Breast epithelium (tissue), 4 donors: Measurements from ENCODE around the gene GALNT2. TPM values are rescaled to one million over a fixed set of nuclear protein-coding genes. Genes with fewer than 3 reads are reported as not detected.

Source experiments
- DNase-seq, 2 donors: peaks; one replicate each; pipeline ENCODE4 v3.0.0-alpha.2; 2019; ENCODE audit warnings: low spot score in 2 of 2
- H3K27ac ChIP-seq, 2 donors: fragments of 200-600 bp; sonication (generic) in 1 of 2; one replicate each; pipeline ENCODE4 v1.5.1; 2016 to 2019; ENCODE audit warnings: mild to moderate bottlenecking in 1 of 2
- H3K27me3 ChIP-seq, 2 donors: fragments of 200-600 bp; sonication (generic) in 1 of 2; one replicate each; pipeline versions ENCODE4 v1.5.1 to v1.6.0; 2017 to 2019; ENCODE audit warnings: control low read depth in 1 of 2, mild to moderate bottlenecking in 1 of 2
- H3K36me3 ChIP-seq: fragments of 200-600 bp; one replicate; pipeline ENCODE4 v1.5.1; 2019
- H3K4me1 ChIP-seq, 2 donors: fragments of 200-600 bp; sonication (generic); one replicate each; pipeline ENCODE4 v1.5.1; 2016 to 2019; ENCODE audit warnings: control low read depth in 1 of 2
- H3K4me3 ChIP-seq, 3 donors: fragments of 200-600 bp; sonication (generic); 1 replicate in 2 of 3; 2 replicates in 1 of 3; pipeline ENCODE4 v1.5.1; 2016 to 2019; ENCODE audit warnings: mild to moderate bottlenecking in 3 of 3, moderate library complexity in 2 of 3
- H3K9me3 ChIP-seq, 2 donors: fragments of 200-600 bp; sonication (generic) in 1 of 2; one replicate each; pipeline ENCODE4 v1.5.1; 2016 to 2019; ENCODE audit warnings: control low read depth in 1 of 2
- POLR2A ChIP-seq: fragments of 450-650 bp; IDR thresholded peaks from one replicate; pipeline ENCODE4 v1.6.1; 2016; ENCODE audit warnings: antibody characterized with exemption, mild to moderate bottlenecking, moderate library complexity
- POLR2AphosphoS5 ChIP-seq, 3 donors: sonication (generic); formaldehyde crosslinking; IDR thresholded peaks; one replicate each; pipeline ENCODE4 v1.6.1; 2017; ENCODE audit warnings: antibody characterized with exemption in 3 of 3
- intact Hi-C: fragments of 100-400 bp; cut with DNase I; formaldehyde crosslinking; loops from one replicate; pipeline ENCODE4 v1.15.1; 2023; ENCODE audit warnings: low total_unique reads
- total RNA-seq, 3 donors: library from RNA; depleted of rRNA; stranded (reverse); fragments of >200 nt; gene quantifications; one replicate each; pipeline ENCODE4 v1.1.0, GENCODE V29; 2016
- TF ChIP-seq, protein P1 (sequence below), 3 donors: fragments of 450-650 bp; IDR thresholded peaks; one replicate each; pipeline ENCODE4 v1.5.1; 2016 to 2017; ENCODE audit warnings: antibody characterized with exemption in 3 of 3, mild to moderate bottlenecking in 3 of 3, moderate library complexity in 3 of 3

GALNT2 gene
- total RNA-seq, 3 donors from 2014 or later: 27.4 to 53.0 (median 42.6) TPM

DNA sequence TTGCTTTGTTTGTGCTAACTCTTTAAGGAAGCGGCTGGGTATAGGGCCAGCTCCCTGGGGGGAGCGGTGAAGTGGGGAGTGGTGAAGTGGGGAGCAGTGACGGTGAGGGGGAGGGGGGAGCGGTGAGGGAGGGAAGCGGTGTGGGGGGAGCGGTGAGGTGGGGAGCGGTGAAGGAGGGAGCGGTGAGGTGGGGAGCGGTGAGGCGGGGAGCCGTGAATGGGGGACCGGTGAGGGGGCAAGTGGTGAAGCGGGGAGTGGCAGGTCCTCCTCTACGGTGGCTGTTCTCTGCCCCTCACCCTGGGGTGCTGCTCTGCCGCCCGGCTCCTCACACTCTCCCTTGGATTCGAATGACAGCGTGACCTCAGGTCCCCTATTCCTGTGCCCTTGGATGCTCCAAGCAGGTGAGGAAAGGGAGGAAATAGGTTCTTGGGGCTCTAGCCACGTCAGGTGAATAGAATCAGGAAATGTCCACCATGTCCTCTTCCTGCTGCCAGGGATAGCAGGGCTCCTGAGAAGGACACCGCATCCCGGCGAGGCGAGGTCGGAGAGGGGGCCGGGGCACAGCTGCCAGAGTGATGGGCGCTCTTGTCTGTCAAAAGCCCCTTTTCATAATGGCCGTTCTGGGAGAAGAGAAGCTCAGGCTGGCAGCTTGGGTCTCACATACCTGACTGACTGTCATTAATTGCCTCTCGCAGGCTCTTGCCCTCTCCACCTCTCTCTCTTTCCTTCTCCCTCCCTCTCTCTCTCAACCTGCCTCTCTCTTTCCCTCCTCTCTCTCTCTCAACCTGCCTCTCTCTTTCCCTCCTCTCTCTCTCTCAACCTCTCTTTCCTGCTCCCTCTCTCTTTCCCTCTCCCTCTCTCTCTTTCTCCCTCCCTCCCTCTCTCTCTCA lies 224.9 kb downstream of the GALNT2 start:
- no peaks in the 10 kb centered on the region for H3K4me1 ChIP-seq
- TF ChIP-seq POLR2AphosphoS5 (IDR thresholded peaks at IDR 0.05): no peak
- TF ChIP-seq, protein P1, sequence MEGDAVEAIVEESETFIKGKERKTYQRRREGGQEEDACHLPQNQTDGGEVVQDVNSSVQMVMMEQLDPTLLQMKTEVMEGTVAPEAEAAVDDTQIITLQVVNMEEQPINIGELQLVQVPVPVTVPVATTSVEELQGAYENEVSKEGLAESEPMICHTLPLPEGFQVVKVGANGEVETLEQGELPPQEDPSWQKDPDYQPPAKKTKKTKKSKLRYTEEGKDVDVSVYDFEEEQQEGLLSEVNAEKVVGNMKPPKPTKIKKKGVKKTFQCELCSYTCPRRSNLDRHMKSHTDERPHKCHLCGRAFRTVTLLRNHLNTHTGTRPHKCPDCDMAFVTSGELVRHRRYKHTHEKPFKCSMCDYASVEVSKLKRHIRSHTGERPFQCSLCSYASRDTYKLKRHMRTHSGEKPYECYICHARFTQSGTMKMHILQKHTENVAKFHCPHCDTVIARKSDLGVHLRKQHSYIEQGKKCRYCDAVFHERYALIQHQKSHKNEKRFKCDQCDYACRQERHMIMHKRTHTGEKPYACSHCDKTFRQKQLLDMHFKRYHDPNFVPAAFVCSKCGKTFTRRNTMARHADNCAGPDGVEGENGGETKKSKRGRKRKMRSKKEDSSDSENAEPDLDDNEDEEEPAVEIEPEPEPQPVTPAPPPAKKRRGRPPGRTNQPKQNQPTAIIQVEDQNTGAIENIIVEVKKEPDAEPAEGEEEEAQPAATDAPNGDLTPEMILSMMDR (IDR thresholded peaks at IDR 0.05): no peak
- no peak for TF ChIP-seq POLR2A
- no peak overlapping the region for H3K27ac ChIP-seq
- no peaks in the 10 kb centered on the region for H3K9me3 ChIP-seq
- peaks cover 0 to 7% of the 10 kb centered on the region in 2 donors for H3K27me3 ChIP-seq
- no peaks in the 10 kb centered on the region for H3K36me3 ChIP-seq
- intact Hi-C loops: no loop called here
- peak in 1 of 2 donors; percentile 43 for DNase-seq
- no peak overlapping the region for H3K4me3 ChIP-seq

DNA sequence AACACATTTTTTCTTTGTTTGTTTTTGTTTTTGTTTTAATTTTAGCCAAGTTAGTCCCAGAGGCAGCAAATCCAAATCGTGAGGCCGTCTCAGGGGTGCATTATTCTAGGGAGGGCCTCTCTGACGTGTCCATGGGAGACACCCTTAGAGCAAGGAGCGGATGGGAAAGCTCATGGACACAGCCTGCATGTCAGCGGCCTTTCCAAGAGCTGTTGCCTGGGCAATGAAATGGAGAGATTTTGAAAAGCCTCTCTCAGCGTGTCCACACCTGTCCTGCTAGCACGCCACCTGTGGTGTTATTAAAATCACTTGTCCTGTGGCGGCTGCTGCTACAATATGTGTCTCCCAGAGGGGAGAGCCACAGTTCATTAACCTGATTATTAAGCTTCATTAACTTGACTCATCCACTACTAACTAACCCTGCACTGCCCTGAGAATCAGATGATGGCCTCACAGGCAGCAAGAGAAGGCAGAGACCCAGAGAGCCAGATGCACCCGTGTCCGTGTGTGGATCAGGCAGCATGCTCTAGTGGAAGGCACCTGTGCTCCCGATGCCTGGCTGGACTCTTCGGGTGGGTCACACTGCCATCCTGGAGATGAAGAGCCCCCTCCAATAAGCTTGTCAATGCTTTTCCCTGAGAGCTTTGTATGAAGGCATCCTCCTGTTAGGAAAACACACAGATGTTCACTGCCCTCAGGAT lies 225.8 kb downstream of the GALNT2 start:
- DNase-seq: peak in 1 of 2 donors; percentile 19

GRCh38 chr1:230293390-230293700 lies 226.3 kb downstream of the GALNT2 start:
- no peak overlapping the region for H3K4me3 ChIP-seq
- H3K27ac ChIP-seq: no peak overlapping the region
- TF ChIP-seq, protein P1 (IDR thresholded peaks at IDR 0.05): no peak
- no peak for TF ChIP-seq POLR2AphosphoS5 (IDR thresholded peaks at IDR 0.05)
- intact Hi-C loops: no loop called here
- no peaks in the 10 kb centered on the region for H3K36me3 ChIP-seq
- no peaks in the 10 kb centered on the region for H3K4me1 ChIP-seq
- peaks cover 0 to 6% of the 10 kb centered on the region in 2 donors for H3K27me3 ChIP-seq
- DNase-seq: peak in 1 of 2 donors; percentile 17
- no peaks in the 10 kb centered on the region for H3K9me3 ChIP-seq

More for the DNA sequence above, 225.8 kb downstream of the GALNT2 start:
- no peak overlapping the region for H3K27ac ChIP-seq
- TF ChIP-seq POLR2A (no peak), POLR2AphosphoS5 (IDR thresholded peaks at IDR 0.05) (no peak)
- TF ChIP-seq, protein P1 (IDR thresholded peaks at IDR 0.05): no peak
- H3K4me3 ChIP-seq: no peak overlapping the region
- H3K36me3 ChIP-seq: no peaks in the 10 kb centered on the region
- no peaks in the 10 kb centered on the region for H3K4me1 ChIP-seq
- H3K27me3 ChIP-seq: peaks cover 0 to 7% of the 10 kb centered on the region in 2 donors
- H3K9me3 ChIP-seq: no peaks in the 10 kb centered on the region
- intact Hi-C loops: no loop called here

DNA sequence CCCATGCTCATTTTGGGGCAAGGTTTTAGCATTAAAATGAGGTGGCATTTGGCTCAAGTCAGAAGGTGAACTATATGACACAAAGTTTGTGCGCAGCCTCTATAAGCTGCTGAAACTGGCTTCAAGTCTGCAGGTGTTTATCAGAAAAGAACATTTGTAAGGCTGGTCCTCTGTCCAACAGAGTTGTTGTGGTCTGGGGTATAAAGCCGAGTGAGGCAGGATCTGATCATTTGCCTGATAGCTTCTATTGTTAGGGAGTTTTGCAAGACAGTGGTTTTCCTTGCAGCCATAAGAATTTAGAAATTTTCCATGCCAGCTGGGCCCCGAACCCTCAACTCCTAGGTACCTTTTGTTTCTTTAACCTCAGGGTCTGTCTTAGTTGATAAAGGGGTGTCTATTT lies 228.3 kb downstream of the GALNT2 start:
- Histone ChIP-seq H3K27me3 (no peaks in the 10 kb centered on the region), H3K4me3 (no peak overlapping the region), H3K4me1 (no peaks in the 10 kb centered on the region), H3K9me3 (no peaks in the 10 kb centered on the region), H3K27ac (no peak overlapping the region), H3K36me3 (no peaks in the 10 kb centered on the region)
- TF ChIP-seq POLR2AphosphoS5 (IDR thresholded peaks at IDR 0.05): no peak
- TF ChIP-seq, protein P1 (IDR thresholded peaks at IDR 0.05): no peak
- intact Hi-C loops: no loop called here
- no peak for DNase-seq
